Measurements from ENCODE around the gene AEBP1.

Gene AEBP1

GRCh38 chr7:44145479-44145968 lies 41.4 kb downstream of the AEBP1 start:
- no peak for DNase-seq

- no peak for DNase-seq
Measured at GRCh38 chr7:44145969-44146911, 42.1 kb downstream of the AEBP1 start.

GRCh38 chr7:44147026-44147991 lies 43.2 kb downstream of the AEBP1 start:
- no peak for DNase-seq

GRCh38 chr7:44148166-44148565 lies 44.0 kb downstream of the AEBP1 start:
- no peak for DNase-seq

GRCh38 chr7:44148961-44149536 lies 44.9 kb downstream of the AEBP1 start:
- DNase-seq: no peak

- DNase-seq: no peak
Measured at GRCh38 chr7:44149571-44150465, 45.7 kb downstream of the AEBP1 start.

- DNase-seq: no peak
Measured at GRCh38 chr7:44150466-44150832, 46.3 kb downstream of the AEBP1 start.

GRCh38 chr7:44150966-44151941 lies 47.1 kb downstream of the AEBP1 start:
- no peak for DNase-seq

- DNase-seq: no peak
Measured at GRCh38 chr7:44151956-44152355, 47.8 kb downstream of the AEBP1 start.

GRCh38 chr7:44152971-44153947 lies 49.1 kb downstream of the AEBP1 start:
- no peak for DNase-seq

- DNase-seq: no peak
Measured at GRCh38 chr7:44153948-44154335, 49.8 kb downstream of the AEBP1 start.

GRCh38 chr7:44154703-44155102 lies 50.6 kb downstream of the AEBP1 start:
- no peak for DNase-seq

- no peak for DNase-seq
Measured at GRCh38 chr7:44155191-44156185, 51.3 kb downstream of the AEBP1 start.

- DNase-seq: no peak
Measured at GRCh38 chr7:44156453-44157010, 52.4 kb downstream of the AEBP1 start.

GRCh38 chr7:44157116-44158080 lies 53.3 kb downstream of the AEBP1 start:
- no peak for DNase-seq

GRCh38 chr7:44158096-44158872 lies 54.1 kb downstream of the AEBP1 start:
- no peak for DNase-seq

All from GOT3 (cell line).